H1 (cell line): ENCODE data around the gene KIF26B. TPM values are rescaled to one million over a fixed set of nuclear protein-coding genes. Genes with fewer than 3 reads are reported as not detected.

Experiments used
- CTCF ChIA-PET: fragments of 300-600 bp; sonication (Branson Sonifier 250); formaldehyde crosslinking; loops from one replicate; lab custom pipeline; 2021; ENCODE audit not compliant: partially characterized antibody; lab: Charles Lee
- POLR2A ChIA-PET: fragments of 300-600 bp; sonication (Branson Sonifier 250); formaldehyde crosslinking; loops from one replicate; lab custom pipeline; 2021; ENCODE audit warnings: inconsistent platforms; ENCODE audit not compliant: partially characterized antibody; lab: Charles Lee
- DNase-seq, 2 experiments: peaks; one replicate each; pipeline versions ENCODE4 v3.0.0 to v3.0.0-alpha.2; 2010 to 2022; ENCODE audit warnings: low spot score in 2 of 2, low read depth in 1 of 2, mixed read lengths in 1 of 2
- FAIRE-seq: peaks from 2 replicates; lab custom pipeline; 2011; peaks lifted over from hg19 to GRCh38; lab: Jason Lieb, UNC
- H2AFZ ChIP-seq: 2 replicates; pipeline ENCODE4 v1.8.1; 2012; ENCODE audit warnings: low read length, inconsistent platforms
- H2AK5ac ChIP-seq: 2 replicates; pipeline ENCODE4 v1.6.1; 2013; ENCODE audit warnings: low read depth, low read length
- H2BK120ac ChIP-seq: replicated peaks from 2 replicates; pipeline ENCODE3; 2013; ENCODE audit warnings: low read depth, low read length, inconsistent platforms
- H2BK12ac ChIP-seq: 2 replicates; pipeline ENCODE4 v1.6.1; 2013; ENCODE audit warnings: low read depth, low read length
- H2BK15ac ChIP-seq: 2 replicates; pipeline ENCODE4 v1.6.1; 2013; ENCODE audit warnings: low read length
- H2BK20ac ChIP-seq: 2 replicates; pipeline ENCODE4 v1.6.1; 2013; ENCODE audit warnings: low read length
- H2BK5ac ChIP-seq: 2 replicates; pipeline ENCODE4 v1.6.1; 2013; ENCODE audit warnings: low read depth, low read length
- H3K14ac ChIP-seq: 2 replicates; pipeline ENCODE4 v1.6.1; 2013; ENCODE audit warnings: inconsistent platforms; ENCODE audit not compliant: insufficient read length
- H3K18ac ChIP-seq: 2 replicates; pipeline ENCODE4 v1.6.1; 2013; ENCODE audit warnings: low read length; ENCODE audit errors: extremely low read depth
- H3K23ac ChIP-seq: 2 replicates; pipeline ENCODE4 v1.6.1; 2013; ENCODE audit warnings: inconsistent platforms; ENCODE audit not compliant: insufficient read length
- H3K23me2 ChIP-seq: 2 replicates; pipeline ENCODE4 v1.6.1; 2013; ENCODE audit warnings: low read depth, low read length
- H3K27ac ChIP-seq: 2 replicates; pipeline ENCODE4 v1.6.1; 2011; ENCODE audit warnings: low read depth, low read length, inconsistent platforms
- H3K27me3 ChIP-seq, 4 experiments: replicated peaks in 1 of 4; 1 replicate in 1 of 4; 2 replicates in 3 of 4; pipeline versions ENCODE4 v1.6.1 to v1.8.1; 2011 to 2013; ENCODE audit warnings: low read length in 3 of 4, mild to moderate bottlenecking in 3 of 4, inconsistent platforms in 2 of 4, mixed read lengths in 2 of 4, moderate library complexity in 1 of 4; ENCODE audit not compliant: control insufficient read depth in 3 of 4, insufficient read depth in 3 of 4; ENCODE audit errors: extremely low read depth in 1 of 4
- H3K36me3 ChIP-seq, 4 experiments: 2 replicates each; pipeline versions ENCODE4 v1.6.1 to v1.8.1; 2011 to 2013; ENCODE audit warnings: mild to moderate bottlenecking in 4 of 4, low read length in 3 of 4, moderate library complexity in 2 of 4, control low read depth in 1 of 4, inconsistent platforms in 1 of 4; ENCODE audit not compliant: insufficient read depth in 4 of 4, control insufficient read depth in 2 of 4
- H3K4ac ChIP-seq: replicated peaks from 2 replicates; pipeline ENCODE3; 2013; ENCODE audit warnings: low read length, low read depth, mixed read lengths, inconsistent platforms; ENCODE audit not compliant: insufficient read length
- H3K4me1 ChIP-seq, 4 experiments: replicated peaks in 1 of 4; 1 replicate in 1 of 4; 2 replicates in 3 of 4; pipeline versions ENCODE4 v1.6.1 to v1.8.1; 2011 to 2013; ENCODE audit warnings: low read length in 3 of 4, inconsistent platforms in 2 of 4, mixed read lengths in 1 of 4; ENCODE audit not compliant: insufficient read depth in 4 of 4, control insufficient read depth in 3 of 4
- H3K4me2 ChIP-seq, 2 experiments: 2 replicates each; pipeline versions ENCODE4 v1.6.1 to v1.8.1; 2011 to 2013; ENCODE audit warnings: low read depth in 2 of 2, low read length in 2 of 2, control low read depth in 1 of 2, inconsistent platforms in 1 of 2, mild to moderate bottlenecking in 1 of 2; ENCODE audit not compliant: insufficient read depth in 1 of 2
- H3K4me3 ChIP-seq, 4 experiments: fragments of 200-600, 300-600 bp in 1 of 4; sonication (generic), shearing (Covaris generic), sonication (Bioruptor Twin) in 1 of 4; 2 replicates each; pipeline versions ENCODE4 v1.5.1 to v1.8.1; 2011 to 2016; ENCODE audit warnings: low read length in 4 of 4, low read depth in 3 of 4, control low read depth in 2 of 4, inconsistent platforms in 2 of 4, mild to moderate bottlenecking in 2 of 4, mixed read lengths in 1 of 4, moderate library complexity in 1 of 4; ENCODE audit not compliant: insufficient read depth in 2 of 4; ENCODE audit errors: extremely low read depth in 1 of 4
- H3K56ac ChIP-seq: replicated peaks from 2 replicates; pipeline ENCODE3; 2013; ENCODE audit warnings: low read depth, mild to moderate bottlenecking, mixed read lengths, low read length, inconsistent platforms; ENCODE audit not compliant: insufficient read length
- H3K79me1 ChIP-seq: 2 replicates; pipeline ENCODE4 v1.6.1; 2013; ENCODE audit warnings: low read depth, low read length, control low read depth
- H3K79me2 ChIP-seq, 2 experiments: 2 replicates each; pipeline versions ENCODE4 v1.6.1 to v1.8.1; 2012 to 2013; ENCODE audit warnings: low read length in 2 of 2, mild to moderate bottlenecking in 2 of 2, inconsistent platforms in 1 of 2; ENCODE audit not compliant: insufficient read depth in 2 of 2, control insufficient read depth in 1 of 2
- H3K9ac ChIP-seq, 4 experiments: replicated peaks in 1 of 4; 1 replicate in 1 of 4; 2 replicates in 3 of 4; pipeline versions ENCODE4 v1.6.1 to v1.8.1; 2011 to 2013; ENCODE audit warnings: low read depth in 3 of 4, low read length in 3 of 4, control low read depth in 2 of 4, mild to moderate bottlenecking in 2 of 4, moderate library complexity in 2 of 4, inconsistent platforms in 1 of 4; ENCODE audit errors: extremely low read depth in 1 of 4
- H3K9me3 ChIP-seq, 2 experiments: 2 replicates each; pipeline versions ENCODE4 v1.6.1 to v1.8.1; 2012 to 2013; ENCODE audit warnings: mild to moderate bottlenecking in 2 of 2, moderate library complexity in 2 of 2, control low read depth in 1 of 2, inconsistent platforms in 1 of 2, low read depth in 1 of 2, low read length in 1 of 2, mixed read lengths in 1 of 2; ENCODE audit not compliant: insufficient read depth in 2 of 2
- H4K20me1 ChIP-seq, 2 experiments: replicated peaks in 1 of 2; 2 replicates each; pipeline versions ENCODE3 to v1.8.1; 2011 to 2013; ENCODE audit warnings: inconsistent platforms in 2 of 2, low read length in 2 of 2, mild to moderate bottlenecking in 1 of 2; ENCODE audit not compliant: insufficient read depth in 2 of 2, control insufficient read depth in 1 of 2
- H4K5ac ChIP-seq: 2 replicates; pipeline ENCODE4 v1.6.1; 2013; ENCODE audit warnings: low read length, low read depth, mixed read lengths, inconsistent platforms; ENCODE audit not compliant: insufficient read length
- H4K8ac ChIP-seq: 2 replicates; pipeline ENCODE4 v1.8.0; 2013; ENCODE audit warnings: mild to moderate bottlenecking, moderate library complexity, low read length, inconsistent platforms; ENCODE audit not compliant: insufficient read depth; ENCODE audit errors: extremely low read depth
- H4K91ac ChIP-seq: replicated peaks from 2 replicates; pipeline ENCODE3; 2013; ENCODE audit warnings: low read length, mixed read lengths, inconsistent platforms; ENCODE audit not compliant: insufficient read length
- ATF2 ChIP-seq: IDR thresholded peaks from 2 replicates; pipeline ENCODE4 v1.6.1; 2012; ENCODE audit warnings: low read length, inconsistent platforms
- BCL11A ChIP-seq, 2 experiments: IDR thresholded peaks; one replicate each; pipeline ENCODE4 v1.6.1; 2011; ENCODE audit warnings: low read depth in 2 of 2, low read length in 2 of 2, mild to moderate bottlenecking in 2 of 2
- CBX8 ChIP-seq: fragments of 300-800, 300-1000 bp; sonication (generic); IDR thresholded peaks from 2 replicates; pipeline ENCODE4 v1.7.1; 2016; ENCODE audit warnings: low read depth, low read length, borderline replicate concordance
- E2F6 ChIP-seq: IDR thresholded peaks from 2 replicates; pipeline ENCODE4 v1.6.1; 2012; ENCODE audit warnings: inconsistent platforms
- EP300 ChIP-seq, 2 experiments: IDR thresholded peaks; 1 replicate in 1 of 2; 2 replicates in 1 of 2; pipeline ENCODE4 v1.6.1; 2011 to 2012; ENCODE audit warnings: low read depth in 2 of 2, low read length in 2 of 2, mild to moderate bottlenecking in 2 of 2, borderline replicate concordance in 1 of 2, inconsistent platforms in 1 of 2, moderate library complexity in 1 of 2
- GTF2F1 ChIP-seq: IDR thresholded peaks from 2 replicates; pipeline ENCODE4 v1.6.1; 2012; ENCODE audit warnings: low read depth, low read length, improper control_type of control experiment, borderline replicate concordance
- MAX ChIP-seq: IDR thresholded peaks from 2 replicates; pipeline ENCODE4 v1.6.1; 2012; ENCODE audit warnings: inconsistent platforms
- RFX5 ChIP-seq: IDR thresholded peaks from 2 replicates; pipeline ENCODE4 v1.6.1; 2011; ENCODE audit warnings: low read depth, low read length, improper control_type of control experiment, borderline replicate concordance
- SAP30 ChIP-seq: fragments of 300-600 bp; sonication (generic); IDR thresholded peaks from 2 replicates; pipeline ENCODE4 v1.7.1; 2012; ENCODE audit warnings: low read length, moderate library complexity, mild to moderate bottlenecking, inconsistent platforms; ENCODE audit not compliant: insufficient read depth, insufficient replicate concordance
- TAF7 ChIP-seq: optimal IDR thresholded peaks from 2 replicates; pipeline ENCODE3; 2011; ENCODE audit warnings: low read depth, mild to moderate bottlenecking, inconsistent platforms, low read length, moderate library complexity, borderline replicate concordance
- WGBS, 2 experiments: shearing (Covaris generic) in 1 of 2; methylation state at CpG; one replicate each; pipeline versions ENCODE4 v1.1.6 to v1.1.7; 2013 to 2015; ENCODE audit warnings: low lambda C conversion rate in 2 of 2, mixed read lengths in 2 of 2, inconsistent platforms in 1 of 2, low coverage in 1 of 2, missing lambda C conversion rate in 1 of 2; ENCODE audit not compliant: insufficient replicate concordance in 2 of 2, insufficient coverage in 1 of 2, insufficient read length in 1 of 2; ENCODE audit errors: extremely low coverage in 1 of 2, missing lambda C conversion rate in 1 of 2; 5-methylcytosine and 5-hydroxymethylcytosine counted together
- polyA plus RNA-seq, 7 experiments: library from polyadenylated mRNA; depleted of rRNA in 3 of 7; stranded (reverse) in 5 of 7; unstranded in 2 of 7; fragments of >200 nt in 5 of 7; fragments of 200-250 nt in 2 of 7; gene quantifications; 1 replicate in 5 of 7; 2 replicates in 1 of 7; 4 replicates in 1 of 7; pipeline versions ENCODE4 v1.2.1 to v1.2.3, GENCODE V29; 2011 to 2013; ENCODE audit warnings: missing spikeins in 2 of 7, mixed read lengths in 2 of 7
- total RNA-seq: library from RNA; stranded (reverse); fragmentation: NEBNext Ultra II Directional; extraction: Animal tissue kit (Norgen Biotek cat#: 25700); gene quantifications from 2 replicates; pipeline ENCODE4 v1.2.1, GENCODE V29; 2021

KIF26B gene
- total and polyA plus RNA-seq, 2 of the 8 experiments (the other 6 are each of a cell fraction or from before 2014, with no cell fraction given) = 0.06 to 0.28 TPM

DNA sequence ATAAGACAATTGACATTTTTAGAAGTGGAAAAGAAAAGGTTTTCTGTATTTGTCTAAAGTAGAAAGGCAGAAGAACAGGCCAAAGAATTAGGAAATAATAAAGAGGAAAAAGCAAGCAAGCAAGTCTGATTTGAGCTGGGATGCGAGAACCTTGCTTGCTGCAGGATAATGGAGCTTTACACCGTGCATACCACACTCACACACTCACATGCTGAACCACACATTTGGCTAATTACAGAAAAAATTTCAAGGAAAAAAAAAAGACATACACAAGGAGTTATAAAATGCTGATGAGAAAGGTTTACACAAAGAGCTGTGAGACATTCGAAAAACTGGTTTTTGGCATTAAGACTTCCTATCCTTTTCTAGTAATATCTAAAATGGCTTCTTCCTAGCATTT, 593.9 kb downstream of the KIF26B start:
- H3K9ac ChIP-seq = no peak overlapping the region
- no peak overlapping the region for H2BK15ac ChIP-seq
- no peak overlapping the region for H3K4me2 ChIP-seq
- no peaks in the 10 kb centered on the region for H3K9me3 ChIP-seq
- CTCF ChIA-PET = interaction anchor here (0.6 to 1.5 kb wide), 2 partner anchors 29 to 98 kb away, joined by 3 read pairs; no protein-coding TSS in a partner anchor
- no peak overlapping the region for H3K23ac ChIP-seq
- no peak overlapping the region for H2BK5ac ChIP-seq
- H2AK5ac ChIP-seq = no peak overlapping the region
- POLR2A ChIA-PET = no interaction called here
- FAIRE-seq = no peak
- no peak overlapping the region for H3K27ac ChIP-seq
- no peaks in the 10 kb centered on the region for H4K20me1 ChIP-seq
- DNase-seq = no peak
- no peak overlapping the region for H4K91ac ChIP-seq
- no peak overlapping the region for H4K8ac ChIP-seq
- peaks cover 0 to 4% (median 2%) of the 10 kb centered on the region in 4 experiments; a peak in 4 of 7 replicates for H3K4me1 ChIP-seq
- H3K4me3 ChIP-seq = no peak overlapping the region
- H3K56ac ChIP-seq = no peak overlapping the region
- H3K23me2 ChIP-seq = no peaks in the 10 kb centered on the region
- H2BK120ac ChIP-seq = no peak overlapping the region
- H2BK12ac ChIP-seq = no peak overlapping the region
- no peak overlapping the region for H4K5ac ChIP-seq
- peaks cover 0 to 2% (median 0%) of the 10 kb centered on the region in 4 experiments; a peak in 1 of 8 replicates for H3K36me3 ChIP-seq
- WGBS, 2 experiments = 89% methylated on average over 3 of the region's 3 CpGs; no CpG with 5 or more reads in 1 of the 2 experiments
- no peak overlapping the region for H2AFZ ChIP-seq
- H3K79me1 ChIP-seq = no peaks in the 10 kb centered on the region
- no peak overlapping the region for H3K14ac ChIP-seq
- no peak overlapping the region for H2BK20ac ChIP-seq
- no peak overlapping the region for H3K4ac ChIP-seq
- no peaks in the 10 kb centered on the region for H3K79me2 ChIP-seq
- no peak overlapping the region for H3K18ac ChIP-seq
- H3K27me3 ChIP-seq = no peaks in the 10 kb centered on the region
- TF ChIP-seq GTF2F1 (no peak), E2F6 (no peak), RFX5 (no peak), TAF7 (no peak), CBX8 (no peak), MAX (no peak), EP300 (IDR thresholded peaks at IDR 0.05; ENCODE audit: borderline replicate concordance in 1 of 2, low read depth in 2 of 2, low read length in 2 of 2) (no peak), BCL11A (IDR thresholded peaks at IDR 0.05; ENCODE audit: low read depth in 2 of 2, low read length in 2 of 2) (no peak), SAP30 (no peak), ATF2 (no peak)
